GM21737 (cell line): ENCODE results near the gene ABHD6.

ENCODE experiments used
- ATAC-seq: cut with Tn5 transposase; IDR thresholded peaks from one replicate; pipeline ENCODE4 v1.9.1; 2021; ENCODE audit warnings: mild to moderate bottlenecking, moderate library complexity; ENCODE audit not compliant: unreplicated experiment

ABHD6 gene

DNA sequence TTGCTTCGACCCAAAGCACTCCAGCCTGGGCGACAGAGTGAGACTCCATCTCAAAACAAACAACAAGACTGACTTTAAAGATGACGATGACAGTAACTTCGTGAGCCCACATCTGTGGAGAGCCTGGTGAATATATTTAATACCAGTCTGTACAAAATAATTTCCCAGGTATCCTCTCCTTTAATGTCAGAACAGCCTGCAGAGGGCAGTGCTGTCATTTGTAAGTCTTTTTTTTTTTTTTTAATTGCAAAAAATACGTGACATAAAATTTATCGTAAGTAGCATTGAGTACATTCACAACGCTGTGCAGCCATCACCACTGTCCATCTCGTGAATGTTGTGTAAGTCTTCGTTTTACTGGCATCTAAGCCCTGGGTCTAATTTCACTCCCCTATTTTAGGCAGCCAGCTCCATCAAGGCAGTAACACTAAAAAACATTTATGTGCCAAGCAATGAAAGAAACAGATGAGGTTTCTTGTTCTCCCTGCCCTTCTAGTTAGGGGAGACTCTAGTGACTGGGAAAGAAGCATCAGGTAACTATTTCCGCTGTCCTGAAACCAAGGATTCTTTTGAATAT is 70.1 kb downstream of the ABHD6 start:
- no peak for ATAC-seq

DNA sequence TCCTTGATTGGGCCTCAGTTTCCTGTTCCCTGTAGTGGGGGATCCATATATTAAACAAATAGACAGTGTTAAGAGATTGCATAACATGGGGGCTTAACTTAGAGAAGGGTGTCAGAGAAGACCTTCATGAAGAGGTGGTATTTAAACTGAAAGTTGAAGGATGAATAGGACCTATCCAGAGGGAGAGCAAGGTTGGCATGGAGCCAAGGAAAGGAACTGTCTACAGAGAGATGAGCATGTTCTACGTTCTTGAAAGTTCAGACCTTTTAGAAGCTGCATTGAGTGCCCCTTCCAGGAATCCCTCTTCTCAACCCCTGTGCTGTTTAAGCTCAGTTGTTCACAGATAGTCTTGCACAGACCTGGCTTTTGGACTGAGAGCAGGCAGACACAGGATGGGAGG is 71.1 kb downstream of the ABHD6 start:
- ATAC-seq: no peak

DNA sequence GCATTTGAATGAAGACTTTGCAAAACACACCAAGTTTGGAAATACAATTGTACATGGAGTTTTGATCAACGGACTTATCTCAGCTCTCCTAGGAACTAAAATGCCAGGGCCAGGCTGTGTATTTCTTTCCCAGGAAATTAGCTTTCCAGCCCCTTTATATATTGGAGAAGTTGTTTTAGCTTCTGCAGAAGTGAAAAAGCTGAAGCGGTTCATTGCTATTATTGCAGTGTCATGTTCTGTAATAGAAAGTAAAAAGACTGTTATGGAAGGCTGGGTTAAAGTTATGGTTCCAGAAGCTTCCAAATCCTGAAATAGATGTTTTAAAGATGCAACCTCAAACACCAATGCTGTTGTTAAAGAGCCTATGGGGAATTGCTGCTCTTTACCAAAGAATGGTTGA is 80.2 kb downstream of the ABHD6 start:
- no peak for ATAC-seq

DNA sequence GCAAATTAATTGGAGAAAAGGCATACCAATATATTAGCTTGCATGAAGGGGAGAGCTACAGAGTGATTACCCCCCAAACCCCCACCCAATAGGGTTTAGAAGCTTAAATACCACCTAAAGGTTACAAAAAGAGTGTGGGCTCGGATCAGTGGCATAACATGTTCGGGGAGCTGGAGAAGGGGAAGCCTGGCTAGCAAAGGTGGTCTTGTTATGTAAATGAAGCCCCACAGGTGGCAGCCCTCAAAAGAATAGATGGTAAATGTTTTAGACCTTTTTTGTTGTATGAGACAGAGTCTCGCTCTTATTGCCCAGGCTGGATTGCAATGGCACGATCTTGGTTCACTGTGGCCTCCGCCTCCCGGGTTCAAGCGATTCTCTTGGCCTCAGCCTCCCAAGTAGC is 84.2 kb downstream of the ABHD6 start:
- no peak for ATAC-seq

DNA sequence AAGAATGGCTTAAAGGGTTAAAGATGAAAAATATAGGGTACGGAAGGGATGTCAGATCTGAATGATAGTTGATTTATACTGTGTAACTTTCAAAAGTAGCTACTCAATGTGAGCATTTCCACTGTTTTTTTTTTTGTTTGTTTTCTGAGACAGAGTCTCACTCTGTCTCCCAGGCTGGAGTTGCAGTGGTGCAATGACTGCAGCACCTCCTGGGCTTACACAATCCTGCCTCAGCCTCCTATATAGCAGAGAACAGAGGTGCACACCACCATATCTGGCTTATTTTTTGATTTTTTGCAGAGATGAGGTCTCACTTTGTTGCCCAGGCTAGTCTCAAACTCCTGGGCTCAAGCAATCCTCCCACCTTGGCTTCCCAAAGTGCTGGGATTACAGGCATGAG is 85.2 kb downstream of the ABHD6 start:
- ATAC-seq: no peak

DNA sequence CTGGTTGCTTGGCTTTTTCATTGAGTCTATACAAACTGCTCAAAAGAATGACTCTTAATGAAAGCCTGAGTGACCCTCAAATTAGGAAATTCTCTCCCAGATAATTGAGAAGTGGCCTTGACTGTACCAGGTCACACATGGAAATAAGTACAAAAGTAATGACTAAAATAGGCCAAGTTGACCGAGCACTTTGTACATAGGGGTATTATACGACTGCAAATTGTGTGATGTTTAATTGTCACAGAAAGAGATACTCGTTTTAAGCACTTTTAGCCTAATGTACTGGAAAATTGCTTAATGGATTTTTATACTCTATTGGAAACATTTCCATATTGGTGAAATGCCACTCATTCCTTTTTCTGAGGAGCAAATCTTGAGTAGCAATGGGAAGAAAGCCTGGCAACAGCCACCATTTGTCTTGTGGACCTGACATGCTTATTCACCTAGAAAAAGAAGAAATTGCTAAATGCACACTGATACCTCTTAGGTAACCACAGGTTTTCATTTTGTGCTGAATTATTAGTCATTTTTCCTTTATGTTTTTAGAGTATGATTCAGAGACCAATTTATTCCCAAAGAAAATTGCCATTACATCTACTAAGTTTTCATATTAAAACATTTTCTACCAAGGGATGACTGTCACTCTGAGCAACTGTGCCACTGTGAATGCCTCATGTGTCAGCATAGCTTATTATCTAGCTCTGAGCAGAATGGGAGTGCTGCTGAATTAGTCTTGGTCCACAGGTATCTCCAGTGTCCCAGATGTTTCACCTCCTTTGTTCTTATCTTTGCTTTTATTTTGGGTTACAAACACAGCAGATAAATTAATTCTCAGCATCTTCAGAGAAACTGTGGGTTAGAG is 86.2 kb downstream of the ABHD6 start:
- ATAC-seq: no peak

DNA sequence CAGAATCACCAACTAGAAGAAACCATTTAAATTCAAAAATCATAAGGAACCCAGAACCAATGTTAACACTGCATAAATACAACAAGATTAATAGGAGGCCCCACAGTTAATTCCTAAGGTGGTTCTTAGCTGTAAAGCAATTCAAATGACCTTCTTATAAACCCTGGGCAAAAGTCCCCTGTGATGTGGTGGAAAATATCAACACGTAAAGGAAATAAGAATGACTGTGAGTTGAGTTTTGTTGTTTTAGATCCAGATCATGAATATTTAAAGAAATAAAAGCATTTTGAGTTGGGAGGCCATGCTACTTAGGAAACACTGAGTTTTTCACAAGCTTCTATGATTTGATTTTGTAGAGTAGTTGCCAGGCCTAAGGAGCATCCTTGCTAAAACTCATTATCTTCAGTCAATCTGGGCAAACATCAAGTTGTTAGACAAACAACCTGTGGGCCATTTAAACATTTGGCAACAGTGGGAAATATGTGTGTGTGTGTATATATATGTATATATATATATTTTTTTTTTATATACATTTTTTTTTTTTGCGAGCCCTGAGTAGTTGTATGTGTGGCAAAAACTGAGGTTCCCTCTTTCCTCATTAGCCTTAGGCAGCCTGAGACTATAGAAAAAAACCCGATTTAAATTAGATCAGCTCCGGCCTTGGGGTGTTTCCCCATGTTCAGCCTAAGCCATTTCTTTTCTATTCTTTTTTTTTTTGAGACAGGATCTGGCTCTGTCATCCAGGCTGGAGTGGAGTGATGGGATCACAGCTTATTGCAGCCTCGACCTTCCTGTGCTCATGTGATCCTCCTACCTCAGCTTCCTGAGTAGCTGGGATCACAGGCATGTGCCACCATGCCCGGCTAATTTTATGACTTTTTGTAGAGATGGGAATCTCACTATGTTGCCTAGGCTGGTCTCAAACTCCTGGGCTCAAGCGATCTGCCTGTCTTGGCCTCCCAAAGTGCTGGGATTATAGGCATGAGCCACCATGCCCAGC is 87.1 kb downstream of the ABHD6 start:
- ATAC-seq: no peak

DNA sequence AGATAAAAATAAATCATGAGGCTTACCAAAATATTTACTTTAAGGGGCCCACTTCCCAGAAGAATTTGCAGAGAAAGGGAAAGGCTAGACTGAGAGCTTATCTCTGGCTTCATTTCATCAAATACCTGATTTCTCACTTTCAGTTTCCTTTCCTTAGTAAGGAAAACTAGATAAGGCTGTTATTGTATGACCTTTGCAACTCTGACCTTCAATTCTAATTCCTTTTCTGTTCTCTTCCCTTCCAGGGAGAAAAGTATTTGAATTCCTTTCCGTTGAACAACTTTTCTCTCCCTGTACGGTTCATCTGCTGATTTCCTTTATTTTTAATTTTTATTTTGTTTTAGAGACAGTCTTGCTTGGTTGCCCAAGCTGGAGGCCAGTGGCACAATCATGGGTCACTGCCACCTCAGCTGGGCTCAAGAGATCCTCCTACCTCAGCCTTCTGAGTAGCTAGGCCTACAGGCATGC is 88.0 kb downstream of the ABHD6 start:
- ATAC-seq: no peak

DNA sequence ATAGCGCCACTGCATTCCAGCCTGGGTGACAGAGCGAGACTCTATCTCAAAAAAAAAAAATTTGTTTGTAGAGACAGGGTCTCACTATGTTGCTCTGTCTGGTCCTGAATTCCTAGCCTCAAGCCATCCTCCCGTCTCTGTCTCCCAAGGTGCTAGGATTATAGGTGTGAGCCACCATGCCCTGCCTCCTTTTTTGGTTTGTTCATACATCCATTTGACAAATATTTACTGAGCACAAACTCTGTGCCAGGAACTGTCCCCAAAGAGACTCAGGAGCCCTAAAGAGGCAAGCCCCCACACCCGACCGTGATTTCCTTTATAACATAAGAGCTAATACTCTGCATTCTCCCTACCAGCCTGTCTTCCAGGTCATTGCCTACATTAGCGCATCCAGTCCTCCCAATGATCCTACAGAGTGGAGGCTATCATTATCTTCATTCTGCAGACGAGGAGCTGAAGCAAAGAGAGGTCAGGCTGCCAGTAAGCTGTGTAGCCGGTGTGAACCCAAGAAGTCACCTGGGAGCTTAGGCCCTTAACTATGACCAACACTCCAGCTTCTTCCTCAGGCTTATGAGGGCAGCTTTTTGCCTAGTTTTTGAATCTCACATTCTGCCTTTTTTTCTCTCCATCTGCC is 88.8 kb downstream of the ABHD6 start:
- ATAC-seq: no peak

DNA sequence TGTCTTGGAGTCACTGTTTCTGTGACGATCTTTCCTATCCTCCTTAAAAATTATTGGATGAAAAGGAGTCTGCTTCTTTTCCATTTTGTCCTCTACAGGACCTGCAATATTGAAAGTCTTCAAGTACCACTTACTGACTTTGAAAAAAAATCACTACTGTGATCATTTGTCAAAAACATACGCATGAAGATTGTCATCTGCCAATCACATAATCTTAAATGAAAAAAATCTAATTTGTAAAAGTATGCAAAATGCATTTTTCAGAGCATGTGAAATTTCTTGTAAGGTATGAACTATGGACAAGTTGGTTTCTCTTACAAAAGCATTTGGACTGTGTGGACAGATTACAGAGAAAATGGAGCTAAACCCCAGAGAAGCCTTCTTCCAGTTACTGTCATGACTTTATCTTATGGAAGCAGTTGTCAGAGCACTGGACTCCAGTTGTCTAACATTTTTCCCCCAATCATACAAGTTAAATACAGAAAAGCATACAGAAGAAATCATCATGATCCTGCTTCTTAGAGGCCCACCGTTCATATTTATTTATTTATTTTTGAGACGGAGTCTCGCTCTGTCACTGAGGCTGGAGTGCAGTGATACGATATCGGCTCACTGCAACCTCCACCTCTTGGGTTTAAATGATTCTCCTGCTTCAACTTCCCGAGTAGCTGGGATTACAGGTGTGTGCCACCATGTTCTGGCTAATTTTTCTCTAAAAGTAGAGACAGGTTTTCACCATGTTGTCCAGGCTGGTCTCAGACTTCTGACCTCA is 91.7 kb downstream of the ABHD6 start:
- no peak for ATAC-seq

DNA sequence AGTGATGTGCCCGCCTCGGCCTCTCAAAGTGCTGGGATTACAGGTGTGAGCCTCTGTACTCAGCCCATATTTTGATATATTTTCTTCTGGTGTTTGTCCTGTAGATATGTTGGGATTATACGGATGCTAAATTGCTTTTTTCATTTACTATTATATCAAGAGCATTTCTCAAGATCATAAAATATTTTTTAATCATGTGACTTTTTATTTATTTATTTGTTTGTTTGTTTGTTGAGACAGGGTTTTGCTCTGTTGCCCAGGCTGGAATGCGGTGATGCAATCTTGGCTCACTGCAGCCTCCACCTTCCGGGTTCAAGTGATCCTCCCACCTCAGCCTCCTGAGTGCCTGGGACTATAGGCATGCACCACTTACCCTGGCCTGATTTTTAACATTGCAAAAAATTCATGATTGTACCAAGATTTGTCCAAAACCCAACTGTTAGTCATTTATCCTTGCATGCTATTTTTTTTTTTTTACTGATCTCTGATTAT is 92.4 kb downstream of the ABHD6 start:
- no peak for ATAC-seq

DNA sequence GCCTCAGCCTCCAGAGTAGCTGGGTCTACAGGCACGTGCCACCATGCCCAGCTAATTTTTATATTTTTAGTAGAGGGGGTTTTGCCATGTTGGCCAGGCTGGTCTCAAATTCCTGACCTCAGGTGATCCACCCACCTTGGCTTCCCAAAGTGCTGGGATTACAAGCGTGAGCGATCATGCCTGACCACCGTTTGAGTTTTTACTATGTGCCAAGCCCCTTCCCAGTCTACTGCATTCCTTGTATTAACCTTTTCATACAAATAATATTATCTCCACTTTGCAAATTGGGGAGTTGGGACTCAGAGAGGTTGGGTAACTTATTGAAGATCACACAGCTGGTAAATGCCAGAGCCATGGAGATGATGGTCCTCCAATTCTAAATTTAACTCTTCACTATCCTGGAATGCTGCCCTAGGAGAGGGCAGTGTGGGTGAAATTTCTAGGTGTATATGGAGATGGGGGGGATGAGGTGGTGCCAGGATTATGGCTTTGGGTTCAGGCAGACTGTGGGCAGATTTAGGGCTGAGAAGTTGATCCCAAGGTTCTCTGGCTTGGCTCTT is 94.1 kb downstream of the ABHD6 start:
- no peak for ATAC-seq

DNA sequence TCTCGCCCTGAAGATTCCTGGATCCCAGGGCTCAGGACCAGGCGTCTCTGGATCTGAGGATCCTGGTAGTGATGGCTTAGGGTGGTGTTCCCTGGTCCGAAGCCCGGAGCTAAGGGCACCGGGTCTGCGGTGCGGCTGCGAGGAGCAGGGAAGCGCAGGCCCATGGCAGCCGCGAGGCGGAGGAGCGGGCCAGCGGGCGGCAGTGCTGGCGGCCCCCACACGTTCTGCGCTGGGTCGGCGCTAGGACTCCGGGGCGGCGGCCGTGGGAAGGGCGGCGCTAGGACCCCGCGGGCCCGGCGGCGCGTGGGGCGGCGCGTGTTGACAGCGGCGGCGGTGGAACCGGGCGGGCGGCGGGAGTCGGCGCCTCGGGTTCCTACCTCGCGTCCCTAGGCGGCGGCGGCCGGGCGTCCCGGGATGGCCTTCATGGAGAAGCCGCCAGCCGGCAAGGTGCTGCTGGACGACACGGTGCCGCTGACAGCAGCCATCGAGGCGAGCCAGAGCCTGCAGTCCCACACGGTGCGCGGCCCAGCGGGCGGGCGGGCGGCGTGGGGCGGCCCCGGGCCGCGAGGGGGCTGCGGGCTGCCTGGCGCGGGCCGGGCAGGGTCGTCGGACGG is 95.1 kb downstream of the ABHD6 start, which contains the start of gene PXK:
Gene PXK (plus strand): TSS at position 318 of the 614 bp plus-strand sequence. CDS start 97 bp downstream, at position 415.
- ATAC-seq: peak; percentile 86

DNA sequence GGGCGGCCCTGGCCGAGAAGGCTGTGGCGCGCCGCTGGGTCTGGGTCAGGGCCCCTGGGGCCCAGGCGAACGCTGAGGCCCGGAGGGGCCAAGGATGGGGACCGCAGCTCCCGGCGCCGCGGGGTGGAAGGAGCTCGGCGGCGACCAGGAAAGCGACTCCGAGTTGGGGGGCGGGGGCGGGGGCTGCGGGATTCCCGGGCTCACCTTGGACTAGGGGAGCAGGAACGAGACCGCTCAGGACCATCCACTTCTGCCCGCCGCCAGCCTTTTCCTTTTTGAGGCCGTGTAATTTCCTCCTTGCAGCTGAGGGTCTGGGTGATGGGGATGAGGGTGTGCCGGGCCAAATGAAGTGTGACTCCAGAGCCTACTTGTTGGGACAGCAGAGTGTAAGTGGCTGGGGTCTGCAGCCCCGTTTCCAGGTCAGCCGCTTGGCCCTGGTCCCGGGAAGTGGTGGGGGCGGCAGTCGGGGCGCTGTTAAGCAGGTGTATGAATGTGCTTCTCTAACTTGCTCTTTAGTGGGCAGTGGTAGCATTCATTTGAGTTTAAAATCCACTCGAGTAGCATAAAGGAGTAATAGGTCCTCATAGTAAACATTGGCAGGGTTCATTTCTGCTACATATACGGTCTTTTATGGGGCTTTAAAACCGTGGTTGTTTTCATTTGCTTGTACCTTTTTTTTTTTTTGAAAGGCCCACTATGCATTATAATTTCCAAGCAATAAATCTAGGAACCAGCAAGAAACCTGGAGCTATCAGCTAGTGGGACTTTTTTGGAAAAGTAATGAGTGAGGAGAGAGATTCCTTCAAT is 95.8 kb downstream of the ABHD6 start:
- peak; percentile 37 for ATAC-seq

DNA sequence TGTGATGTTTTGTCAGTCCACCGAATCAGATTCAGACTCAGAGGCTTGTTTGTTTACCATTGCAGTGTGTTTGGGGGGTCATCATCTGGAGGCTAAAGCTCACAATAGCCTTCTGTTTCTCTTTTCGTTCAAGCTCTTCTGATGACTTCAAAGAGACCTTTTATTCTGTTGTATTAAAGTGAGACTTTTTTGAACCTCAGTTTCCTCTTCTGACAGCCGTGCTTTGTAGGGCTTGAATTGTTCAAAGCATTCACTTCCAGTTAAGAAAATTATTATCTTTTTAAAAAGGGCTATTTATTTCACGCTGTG is 96.4 kb downstream of the ABHD6 start:
- no peak for ATAC-seq

DNA sequence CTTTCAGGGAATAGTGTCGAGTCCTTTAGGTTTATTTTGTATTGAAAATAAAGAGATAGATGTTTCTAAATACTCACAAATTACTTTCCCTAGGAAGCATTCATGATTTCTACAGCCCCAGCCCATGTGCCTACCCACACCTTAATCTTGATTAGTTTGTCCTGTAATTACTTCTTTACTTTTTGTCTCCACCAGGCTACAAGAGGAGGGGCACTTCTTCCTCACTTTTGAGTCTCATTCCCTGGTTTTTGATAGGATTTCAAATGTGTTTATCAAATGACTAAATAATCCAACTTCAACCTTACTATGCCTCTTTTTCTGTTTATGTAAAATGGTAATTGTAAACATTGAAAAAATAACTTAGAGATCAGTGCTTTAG is 96.9 kb downstream of the ABHD6 start:
- ATAC-seq: no peak

DNA sequence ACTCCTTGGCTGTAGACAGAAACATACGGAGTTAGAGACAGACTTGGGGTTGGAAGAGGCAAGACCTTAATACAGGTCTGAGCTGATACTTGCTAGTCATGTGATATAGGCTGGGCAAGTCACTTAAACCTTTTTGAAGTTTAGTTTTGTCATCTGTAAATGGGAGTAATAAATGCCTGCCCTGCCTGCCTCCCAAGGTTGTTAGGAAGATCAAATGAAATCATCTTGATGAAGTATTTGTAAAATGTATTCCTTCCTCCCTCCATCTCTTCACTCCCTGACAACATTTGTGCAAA is 98.0 kb downstream of the ABHD6 start:
- no peak for ATAC-seq

DNA sequence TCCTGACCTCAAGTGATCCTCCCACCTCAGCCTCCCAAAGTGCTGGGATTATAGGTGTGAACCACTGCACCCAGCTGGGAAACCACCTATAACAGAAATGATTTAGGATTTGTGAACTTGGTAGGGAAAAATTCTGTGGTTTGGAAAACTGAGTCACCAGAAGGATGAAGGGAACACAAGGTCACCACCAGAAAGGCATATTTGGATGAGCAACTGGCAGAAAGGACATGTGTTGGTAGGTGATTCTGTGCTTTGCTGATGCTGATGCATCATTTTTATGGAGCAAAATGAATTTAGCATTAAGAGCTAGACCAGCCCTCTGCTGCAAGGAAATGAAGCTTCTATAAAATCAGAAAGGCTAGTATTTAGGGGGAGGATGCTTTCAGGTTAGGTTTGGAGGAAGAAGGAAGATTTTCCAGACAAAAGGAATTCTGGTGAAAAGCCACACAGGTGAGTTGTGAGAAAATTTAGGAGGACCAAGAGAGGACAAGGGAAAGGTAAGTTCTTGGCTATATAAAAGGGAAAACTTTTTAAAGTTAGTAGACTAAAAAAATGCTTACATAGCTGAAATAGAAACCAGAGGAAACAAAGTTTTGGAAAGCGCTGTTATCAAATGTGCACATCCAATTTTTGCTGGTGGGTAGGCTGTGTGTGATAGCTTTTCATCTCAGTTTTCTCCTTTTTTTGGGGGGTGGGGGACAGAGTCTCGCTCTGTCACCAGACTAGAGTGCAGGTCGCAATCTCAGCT is 98.7 kb downstream of the ABHD6 start:
- no peak for ATAC-seq
